Left ventricle myocardium inferior (tissue), 1 donor: ENCODE results near the gene PARD3. TPM values are rescaled to one million over a fixed set of nuclear protein-coding genes. Genes with fewer than 3 reads are reported as not detected.

Experiments used
- DNase-seq: peaks from one replicate; pipeline ENCODE4 v3.0.0-alpha.2; 2020
- H3K27ac ChIP-seq: fragments of 200-600 bp; replicated peaks from 2 replicates; pipeline ENCODE4 v1.8.0; 2021
- H3K27me3 ChIP-seq: fragments of 200-600 bp; 2 replicates; pipeline ENCODE4 v1.8.0; 2021; ENCODE audit warnings: low read depth
- H3K36me3 ChIP-seq: fragments of 200-600 bp; 2 replicates; pipeline ENCODE4 v1.8.0; 2021
- H3K4me1 ChIP-seq: fragments of 200-600 bp; 2 replicates; pipeline ENCODE4 v1.8.0; 2021
- H3K4me3 ChIP-seq: fragments of 200-600 bp; 2 replicates; pipeline ENCODE4 v1.8.0; 2021; ENCODE audit warnings: mild to moderate bottlenecking, moderate library complexity
- H3K9me3 ChIP-seq: fragments of 200-600 bp; replicated peaks from 2 replicates; pipeline ENCODE4 v1.8.0; 2021
- CTCF ChIP-seq: fragments of 200-600 bp; IDR thresholded peaks from 2 replicates; pipeline ENCODE4 v1.8.0; 2021; ENCODE audit warnings: antibody characterized with exemption, mild to moderate bottlenecking, borderline replicate concordance
- intact Hi-C: fragments of 100-400 bp; cut with micrococcal nuclease; formaldehyde crosslinking; loops from one replicate; pipeline ENCODE4 v1.11.0; 2022
- total RNA-seq: library from RNA; stranded (reverse); fragmentation: NEBNext Ultra II Directional; extraction: Animal tissue kit (Norgen Biotek cat#: 25700); gene quantifications from one replicate; pipeline ENCODE4 v1.2.1, GENCODE V29; 2021
- donor health status: DM: no; HTN: yes; CAD: no; lungs with severe emphysema.

The PARD3 gene
- total RNA-seq, 1 donor from 2014 or later, result 29.6 TPM

- peak; percentile 98 for TF ChIP-seq CTCF
- Histone ChIP-seq H3K27me3 (no peaks in the 10 kb centered on the region), H3K4me3 (no peak overlapping the region), H3K9me3 (no peaks in the 10 kb centered on the region), H3K27ac (no peak overlapping the region), H3K4me1 (peaks cover 19% of the 10 kb centered on the region), H3K36me3 (no peaks in the 10 kb centered on the region)
- DNase-seq, result peak; percentile 57
- intact Hi-C loops, result loop anchor here (5.0 kb wide), 1 partner anchor 1305 kb away; the partner anchor contains the start of gene NRP1
Measured at GRCh38 chr10:34637418-34637911, 177.6 kb downstream of the PARD3 start.

- Histone ChIP-seq H3K36me3 (no peaks in the 10 kb centered on the region), H3K4me1 (peaks cover 16% of the 10 kb centered on the region), H3K9me3 (no peaks in the 10 kb centered on the region), H3K27ac (no peak overlapping the region), H3K4me3 (no peak overlapping the region), H3K27me3 (no peaks in the 10 kb centered on the region)
- intact Hi-C loops, result loop anchor here (5.0 kb wide), 1 partner anchor 1303 kb away; the partner anchor contains the start of gene NRP1
- DNase-seq, result no peak
- no peak for TF ChIP-seq CTCF
Measured at GRCh38 chr10:34635111-34635510, 180.0 kb downstream of the PARD3 start.

- Histone ChIP-seq H3K36me3 (no peaks in the 10 kb centered on the region), H3K9me3 (no peaks in the 10 kb centered on the region), H3K27me3 (no peaks in the 10 kb centered on the region), H3K27ac (no peak overlapping the region), H3K4me1 (peaks cover 19% of the 10 kb centered on the region), H3K4me3 (no peak overlapping the region)
- intact Hi-C loops, result no loop called here
- no peak for TF ChIP-seq CTCF
- no peak for DNase-seq
Measured at GRCh38 chr10:34633374-34633773, 181.7 kb downstream of the PARD3 start.

- intact Hi-C loops, result loop anchor here (10.0 kb wide), 1 partner anchor 104 kb away; no protein-coding TSS in a partner anchor
- Histone ChIP-seq H3K9me3 (no peaks in the 10 kb centered on the region), H3K4me1 (peaks cover 41% of the 10 kb centered on the region), H3K36me3 (no peaks in the 10 kb centered on the region), H3K4me3 (no peak overlapping the region), H3K27me3 (no peaks in the 10 kb centered on the region), H3K27ac (no peak overlapping the region)
- no peak for TF ChIP-seq CTCF
- no peak for DNase-seq
Measured at GRCh38 chr10:34629084-34629483, 186.0 kb downstream of the PARD3 start.

GRCh38 chr10:34628174-34628796 lies 186.8 kb downstream of the PARD3 start:
- no peak overlapping the region for H3K4me3 ChIP-seq
- peak; percentile 78 for DNase-seq
- H3K27me3 ChIP-seq, result no peaks in the 10 kb centered on the region
- H3K4me1 ChIP-seq, result peaks cover 41% of the 10 kb centered on the region
- TF ChIP-seq CTCF, result no peak
- intact Hi-C loops, result loop anchor here (10.0 kb wide), 1 partner anchor 103 kb away; no protein-coding TSS in a partner anchor
- H3K9me3 ChIP-seq, result no peaks in the 10 kb centered on the region
- H3K27ac ChIP-seq, result no peak overlapping the region
- no peaks in the 10 kb centered on the region for H3K36me3 ChIP-seq
